LNCAP (cell line): Measurements from ENCODE around the gene MYH9.

Experiments
- CTCF ChIP-seq: fragments of 450-650 bp; IDR thresholded peaks from 2 replicates; pipeline ENCODE4 v1.5.1; 2017; ENCODE audit warnings: mild to moderate bottlenecking

MYH9 gene

GRCh38 chr22:36316419-36316818 is 71.3 kb downstream of the MYH9 start:
- TF ChIP-seq CTCF = no peak

- TF ChIP-seq CTCF = no peak
Observed at GRCh38 chr22:36315325-36315724, 72.4 kb downstream of the MYH9 start.

- TF ChIP-seq CTCF = no peak
Observed at GRCh38 chr22:36311386-36312085, 76.2 kb downstream of the MYH9 start.

- no peak for TF ChIP-seq CTCF
Observed at GRCh38 chr22:36308880-36309279, 78.9 kb downstream of the MYH9 start.

DNA sequence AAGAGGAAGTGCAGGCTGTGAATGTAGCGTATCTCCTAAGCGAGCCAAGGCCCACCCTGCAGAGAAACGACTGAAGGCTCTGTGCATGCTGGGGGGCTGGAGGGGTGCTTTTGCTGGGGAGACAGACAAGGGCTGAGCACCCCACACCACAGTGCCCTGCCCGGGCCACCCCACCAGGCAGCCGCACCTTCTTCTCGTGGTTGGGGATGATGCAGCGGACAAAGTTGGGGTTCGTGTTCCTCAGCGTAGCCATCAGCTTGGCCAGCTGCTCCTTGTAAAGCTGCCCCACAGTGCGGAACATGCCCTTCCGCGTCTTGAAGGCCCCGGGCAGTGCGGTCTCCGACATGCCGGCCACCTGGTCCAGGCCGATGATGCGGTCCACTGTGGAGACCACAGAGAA is 81.5 kb downstream of the MYH9 start:
- no peak for TF ChIP-seq CTCF

DNA sequence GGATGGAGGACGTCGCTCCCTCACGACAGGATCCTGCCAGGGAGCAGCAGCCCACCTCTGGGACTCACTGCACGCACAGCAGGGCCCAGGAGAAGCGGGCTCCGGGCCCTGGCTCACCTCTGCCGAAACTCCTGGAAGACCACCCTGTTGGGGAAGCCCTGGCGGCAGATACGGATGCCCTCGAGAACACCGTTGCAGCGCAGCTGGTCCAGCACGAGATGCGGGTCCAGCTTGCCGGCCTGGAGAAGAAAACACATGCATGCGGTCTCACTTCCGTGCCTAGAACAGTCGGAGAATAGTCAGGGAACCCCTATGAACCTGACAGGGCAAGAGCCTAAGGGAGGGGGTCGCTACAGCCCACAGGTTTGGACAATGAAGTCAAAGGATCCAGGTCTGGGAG is 82.0 kb downstream of the MYH9 start:
- TF ChIP-seq CTCF = no peak

DNA sequence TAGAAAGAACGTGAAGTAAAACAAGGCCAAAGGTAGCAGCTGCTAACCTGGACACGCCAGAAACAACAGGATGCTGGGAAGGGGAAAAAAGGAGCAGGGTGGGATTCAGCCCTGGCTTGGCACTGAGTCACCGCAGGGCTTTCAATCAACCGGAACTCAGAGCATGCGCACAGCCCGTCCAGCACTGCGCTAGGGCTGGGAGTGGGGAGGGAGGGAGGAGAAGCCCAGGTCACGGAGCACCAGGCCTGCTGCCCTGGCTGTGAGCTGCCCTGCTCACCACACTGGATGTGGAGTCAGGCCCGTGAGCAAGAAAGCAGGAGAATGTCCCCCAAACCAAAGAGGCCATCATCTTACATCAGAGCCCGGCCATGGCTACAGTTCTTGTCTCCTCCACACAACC is 83.3 kb downstream of the MYH9 start:
- no peak for TF ChIP-seq CTCF

DNA sequence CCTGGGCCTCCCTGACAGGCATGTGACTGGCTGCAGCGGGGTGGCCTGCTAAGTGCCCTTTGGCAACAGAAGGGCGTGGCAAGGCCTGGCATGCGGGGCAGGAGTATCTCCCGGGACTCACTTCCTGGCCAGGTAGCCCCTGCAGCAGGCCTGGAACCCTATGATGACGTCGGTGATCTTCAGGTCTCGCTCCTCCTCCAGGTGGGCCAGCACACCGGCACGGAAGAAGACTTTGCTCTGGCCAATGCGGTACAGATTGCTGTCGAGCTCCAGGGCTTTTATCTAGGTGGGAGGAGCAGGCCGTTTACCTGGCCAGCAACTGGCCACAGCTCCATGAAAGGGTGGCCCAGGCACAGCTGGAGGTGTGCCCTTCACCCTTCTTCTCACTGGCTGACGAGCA is 83.9 kb downstream of the MYH9 start:
- TF ChIP-seq CTCF = no peak
